ENCODE results near the gene ZNF148.

ZNF148 gene

DNA sequence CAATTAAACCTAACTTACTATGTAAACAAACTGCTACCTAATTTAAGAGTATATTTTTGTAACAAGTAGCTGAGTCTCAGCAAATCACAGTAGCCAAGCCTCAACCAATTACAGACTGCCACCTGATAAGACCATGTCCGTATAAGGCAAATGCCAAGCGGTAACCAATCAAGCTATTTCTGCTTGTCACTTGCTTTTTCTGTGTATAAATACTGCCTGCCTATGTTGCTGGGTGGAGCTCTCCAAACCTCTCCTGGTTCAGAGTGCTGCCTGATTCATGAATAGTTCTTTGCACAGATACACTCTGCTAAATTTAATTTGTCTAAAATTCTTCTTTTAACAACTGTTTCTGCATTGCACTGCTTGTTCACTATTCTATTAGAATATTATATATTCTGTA is 42.6 kb downstream of the ZNF148 start:
- DNase-seq (ENCODE audit: low spot score), result no peak

GRCh38 chr3:125331243-125331642 is 43.9 kb downstream of the ZNF148 start:
- no peak for DNase-seq (ENCODE audit: low spot score)

GRCh38 chr3:125326957-125327356 is 48.2 kb downstream of the ZNF148 start:
- DNase-seq (ENCODE audit: low spot score), result no peak

GRCh38 chr3:125325746-125326145 is 49.4 kb downstream of the ZNF148 start:
- DNase-seq (ENCODE audit: low spot score), result no peak

GRCh38 chr3:125324341-125324740 is 50.8 kb downstream of the ZNF148 start:
- DNase-seq (ENCODE audit: low spot score), result no peak

- DNase-seq (ENCODE audit: low spot score), result no peak
Observed at GRCh38 chr3:125322917-125323316, 52.2 kb downstream of the ZNF148 start.

- DNase-seq (ENCODE audit: low spot score), result peak; percentile 5
Observed at GRCh38 chr3:125322166-125322565, 53.0 kb downstream of the ZNF148 start.

GRCh38 chr3:125319765-125320164 is 55.4 kb downstream of the ZNF148 start:
- DNase-seq (ENCODE audit: low spot score), result no peak

- no peak for DNase-seq (ENCODE audit: low spot score)
Observed at GRCh38 chr3:125318871-125319270, 56.3 kb downstream of the ZNF148 start.

DNA sequence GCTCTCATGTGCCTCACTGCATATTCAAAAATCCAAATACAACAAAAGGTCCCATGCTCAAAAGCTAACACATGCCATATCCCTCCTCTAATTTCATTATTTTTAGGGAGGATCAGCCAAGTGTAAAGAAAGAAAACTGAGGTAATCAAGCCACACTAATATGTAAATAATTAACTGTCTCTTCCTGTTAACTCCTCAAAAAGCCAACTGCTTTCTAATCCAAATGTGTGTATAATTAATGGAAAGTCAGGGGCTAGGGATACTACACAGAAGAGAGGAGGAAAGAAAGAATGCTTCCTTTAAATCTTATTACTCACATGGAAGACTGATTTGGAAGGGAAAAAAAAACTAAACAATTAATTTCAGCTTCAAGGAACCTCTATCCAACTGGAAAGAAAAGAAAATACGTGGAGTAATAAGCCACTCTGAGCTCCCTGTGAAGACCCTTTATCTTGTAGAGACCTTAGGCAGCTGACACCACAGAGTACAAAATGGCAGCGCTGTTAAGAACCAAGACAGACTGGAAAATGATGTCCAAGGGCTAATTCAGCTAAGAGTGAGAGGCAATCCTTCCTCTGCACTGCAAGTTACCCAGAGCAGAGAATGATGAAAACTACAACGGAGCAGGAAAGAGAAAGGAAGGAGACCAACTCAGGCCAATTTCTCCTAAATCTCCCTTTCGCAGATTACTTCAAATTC is 56.8 kb downstream of the ZNF148 start:
- no peak for DNase-seq (ENCODE audit: low spot score)

GRCh38 chr3:125317761-125318160 is 57.4 kb downstream of the ZNF148 start:
- no peak for DNase-seq (ENCODE audit: low spot score)

DNA sequence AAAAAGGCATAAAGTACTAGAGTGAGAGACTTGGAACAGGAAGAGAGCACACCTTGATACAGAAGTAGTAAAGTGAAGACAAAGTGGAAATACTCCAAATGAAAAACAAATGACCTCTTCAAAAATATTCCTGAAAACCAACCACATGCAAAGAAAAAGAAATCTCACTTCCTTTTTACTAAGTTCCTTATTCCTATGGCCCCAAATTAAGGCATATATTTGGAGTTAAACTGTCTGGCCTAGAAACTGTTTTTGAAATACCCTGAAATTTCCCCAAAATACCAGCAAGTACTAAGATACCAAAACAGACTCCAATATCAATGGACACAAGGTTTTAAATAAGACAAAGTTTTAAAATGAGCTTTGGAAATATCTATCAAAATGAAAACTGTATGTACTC is 58.2 kb downstream of the ZNF148 start:
- DNase-seq (ENCODE audit: low spot score), result no peak

- DNase-seq (ENCODE audit: low spot score), result no peak
Observed at GRCh38 chr3:125316246-125316645, 58.9 kb downstream of the ZNF148 start.

GRCh38 chr3:125313060-125313635 is 62.0 kb downstream of the ZNF148 start:
- peak; percentile 8 for DNase-seq (ENCODE audit: low spot score)

DNA sequence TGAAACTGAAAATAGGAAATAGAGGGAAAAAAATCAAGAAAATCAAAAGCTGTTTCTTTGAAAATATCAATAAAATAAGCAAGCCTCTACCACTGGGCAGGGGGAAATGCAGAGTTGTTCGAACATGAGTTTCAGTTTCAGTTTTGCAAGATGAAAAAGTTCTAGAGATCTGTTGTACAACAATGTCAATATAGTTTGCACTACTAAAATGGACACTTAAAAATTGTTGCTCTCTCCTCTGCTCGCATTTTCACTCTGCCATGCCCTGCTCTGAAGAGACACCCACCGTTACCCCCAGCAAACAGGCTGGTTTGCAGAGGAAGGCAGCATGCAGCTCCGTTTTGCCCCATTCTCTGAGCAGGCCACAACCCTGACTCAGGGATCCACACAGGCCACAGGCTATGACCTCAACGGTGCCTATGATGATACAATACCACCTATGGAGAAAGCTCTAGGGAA is 64.5 kb downstream of the ZNF148 start:
- DNase-seq (ENCODE audit: low spot score), result no peak

GRCh38 chr3:125309476-125309875 is 65.6 kb downstream of the ZNF148 start:
- DNase-seq (ENCODE audit: low spot score), result no peak

DNA sequence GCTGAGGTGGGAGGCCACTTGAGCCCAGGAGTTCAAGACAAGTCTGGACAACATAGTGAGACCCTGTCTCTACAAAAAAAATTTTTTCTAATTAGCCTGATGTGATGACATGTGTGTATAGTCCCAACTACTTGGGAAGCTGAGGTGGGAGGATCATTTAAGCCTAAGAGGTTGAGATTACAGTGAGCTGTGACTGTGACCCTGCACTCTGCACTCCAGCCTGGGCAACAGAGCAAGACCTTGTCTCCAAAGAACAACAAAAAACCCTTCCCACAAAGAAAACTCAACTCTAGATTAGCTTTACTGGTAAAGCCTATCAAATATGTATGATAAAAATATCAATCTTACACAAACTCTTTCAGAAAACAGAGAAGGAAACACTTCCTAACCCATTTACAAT is 68.5 kb downstream of the ZNF148 start:
- DNase-seq (ENCODE audit: low spot score), result no peak

- DNase-seq (ENCODE audit: low spot score), result no peak
Observed at GRCh38 chr3:125302932-125303331, 72.2 kb downstream of the ZNF148 start.

DNA sequence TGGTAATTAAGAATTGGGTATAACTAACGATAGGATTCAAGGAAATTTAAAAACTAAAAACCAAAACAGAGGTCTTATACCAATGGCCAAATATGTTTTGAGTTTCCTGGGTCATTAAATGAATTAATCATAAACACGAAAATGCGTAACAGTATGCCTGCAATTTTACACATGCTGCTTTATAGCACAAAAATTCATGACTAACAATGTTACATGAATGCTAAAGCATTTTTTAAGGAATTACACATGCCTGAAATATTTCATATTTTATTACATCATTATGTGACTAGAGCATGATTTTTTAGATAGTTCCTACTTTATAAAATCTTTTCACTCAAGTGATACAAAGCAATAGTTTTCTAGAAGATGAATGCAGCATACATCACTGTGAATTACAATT is 74.7 kb downstream of the ZNF148 start:
- no peak for DNase-seq (ENCODE audit: low spot score)

GRCh38 chr3:125294411-125294810 is 80.7 kb downstream of the ZNF148 start:
- DNase-seq (ENCODE audit: low spot score), result no peak

DNA sequence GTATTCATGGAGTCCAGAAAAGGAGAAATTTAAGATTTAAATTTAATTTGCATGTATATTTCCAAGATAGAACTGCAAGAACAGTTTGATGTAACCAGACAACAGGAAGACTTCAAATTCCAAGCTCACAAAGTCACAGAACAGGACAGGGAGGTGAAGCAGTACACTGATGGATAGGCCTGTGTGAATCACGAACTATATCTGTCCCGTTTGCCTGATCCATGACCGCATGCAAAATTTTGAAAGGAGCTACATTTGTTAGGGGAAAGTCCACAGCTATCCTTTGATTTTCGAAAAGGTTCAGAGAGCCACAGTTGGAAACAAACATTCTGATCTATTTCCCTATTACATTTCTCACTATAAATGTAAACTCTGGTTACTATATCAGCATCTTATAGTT is 83.1 kb downstream of the ZNF148 start:
- no peak for DNase-seq (ENCODE audit: low spot score)

- no peak for DNase-seq (ENCODE audit: low spot score)
Observed at GRCh38 chr3:125289429-125289981, 85.6 kb downstream of the ZNF148 start.

- DNase-seq (ENCODE audit: low spot score), result no peak
Observed at GRCh38 chr3:125287248-125287647, 87.9 kb downstream of the ZNF148 start.

DNA sequence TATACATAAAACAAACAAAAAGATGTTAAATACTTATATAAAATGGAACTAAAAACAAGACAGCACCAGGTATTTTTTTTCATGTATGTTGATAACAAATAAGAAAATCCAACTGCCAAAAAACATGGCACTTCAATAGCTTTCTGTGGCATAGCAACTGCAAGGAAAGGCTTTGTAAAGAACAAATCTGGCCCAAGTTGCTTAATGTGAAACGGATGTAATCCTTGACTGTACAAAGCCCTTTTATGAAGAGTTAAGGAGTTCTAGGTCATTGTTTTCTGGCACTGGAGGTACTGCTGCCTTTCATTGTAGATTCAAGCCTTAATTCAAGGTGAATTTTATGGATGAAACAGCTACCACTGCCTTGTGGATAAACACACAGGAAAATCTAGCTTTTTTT is 93.7 kb downstream of the ZNF148 start:
- DNase-seq (ENCODE audit: low spot score), result no peak
